Jurkat, Clone E6-1 (cell line): ENCODE results near the gene ARL4A.

ENCODE experiments used
- DNase-seq: peaks from one replicate; pipeline ENCODE4 v3.0.0-alpha.2; 2011; ENCODE audit warnings: low read depth, low spot score
- H3K4me3 ChIP-seq: 2 replicates; pipeline ENCODE4 v1.5.1; 2011; ENCODE audit warnings: mild to moderate bottlenecking, low read length, control low read depth, moderate library complexity

Gene ARL4A

DNA sequence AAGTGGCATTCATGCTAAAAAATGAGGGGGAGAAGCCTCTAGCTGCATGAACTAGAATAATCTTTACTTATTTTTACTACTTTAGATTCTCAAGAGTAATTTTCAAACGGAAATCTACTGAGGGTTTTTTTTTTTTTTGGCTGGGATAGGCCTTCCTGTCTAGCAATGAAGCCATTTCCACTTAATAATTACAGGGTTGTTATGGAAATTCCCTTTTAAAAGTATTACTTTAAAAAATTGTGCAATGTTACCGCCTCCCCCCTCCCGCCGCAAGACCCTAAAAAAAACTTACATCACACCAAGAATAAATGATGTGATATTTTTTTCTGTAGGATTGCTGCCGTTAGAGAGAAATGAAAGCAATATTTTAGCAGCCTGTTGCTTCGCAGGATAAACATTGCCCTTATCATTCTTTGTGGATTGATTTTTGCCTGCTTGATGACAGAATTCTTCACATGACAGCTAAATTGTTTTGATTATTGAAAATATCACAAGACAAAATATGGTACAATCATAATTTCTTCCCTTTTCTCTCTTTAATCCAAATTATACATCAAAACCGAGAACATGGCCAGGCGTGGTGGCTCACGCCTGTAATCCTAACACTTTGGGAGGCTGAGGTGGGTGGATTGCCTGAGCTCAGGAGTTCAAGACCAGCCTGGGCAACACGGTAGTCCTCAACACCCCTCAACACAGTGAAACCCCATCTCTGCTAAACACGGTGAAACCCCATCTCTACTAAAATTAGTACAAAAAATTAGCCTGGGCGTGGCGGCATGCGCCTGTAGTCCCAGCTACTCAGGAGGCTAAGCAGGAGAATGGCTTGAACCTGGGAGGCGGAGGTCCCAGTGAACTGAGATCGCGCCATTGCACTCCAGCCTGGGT lies 32.8 kb downstream of the ARL4A start:
- no peak for DNase-seq
- no peak overlapping the region for H3K4me3 ChIP-seq

DNA sequence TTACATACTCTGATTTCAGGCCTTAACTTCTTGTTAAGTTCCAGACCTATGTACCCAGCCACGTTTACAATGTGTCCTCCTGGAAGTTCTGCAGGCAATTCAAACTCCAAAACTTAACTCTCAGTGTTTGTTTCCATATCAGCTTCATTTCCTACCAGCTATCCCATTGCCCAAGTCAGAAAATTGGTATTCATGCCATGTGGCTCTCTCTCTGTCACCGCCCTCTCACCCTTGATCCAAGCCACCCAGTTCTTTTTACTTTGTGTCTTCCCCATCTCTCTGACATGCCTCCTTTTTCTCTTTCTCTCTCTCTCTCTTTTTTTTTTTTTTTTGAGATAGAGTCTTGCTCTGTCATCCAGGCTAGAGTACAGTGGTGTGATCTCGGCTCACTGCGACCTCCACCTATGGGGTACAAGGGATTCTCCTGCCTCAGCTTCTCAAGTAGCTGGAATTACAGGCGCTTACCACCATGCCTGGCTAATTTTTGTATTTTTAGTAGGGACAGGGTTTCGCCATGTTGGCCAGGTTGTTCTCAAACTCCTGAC lies 33.9 kb downstream of the ARL4A start:
- DNase-seq, result no peak
- no peak overlapping the region for H3K4me3 ChIP-seq

DNA sequence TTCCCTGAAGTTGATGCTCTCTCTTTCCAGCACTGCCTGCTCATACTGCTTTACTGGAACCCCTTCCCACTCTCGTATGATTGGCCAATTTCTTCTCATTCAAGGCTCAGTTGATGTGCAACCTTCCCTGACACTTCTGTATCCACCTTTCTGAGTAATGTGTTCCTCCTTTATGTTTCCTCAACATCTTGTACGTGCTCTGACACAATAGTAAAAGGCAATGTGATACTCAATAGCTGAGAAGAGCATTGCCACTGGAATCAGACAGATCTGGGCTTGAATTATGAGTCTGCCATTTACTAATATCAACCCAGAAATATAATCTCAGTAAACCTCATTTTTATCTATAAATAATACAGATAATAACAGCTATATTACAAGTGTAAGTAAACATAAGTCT lies 34.7 kb downstream of the ARL4A start:
- no peak overlapping the region for H3K4me3 ChIP-seq
- DNase-seq, result no peak

DNA sequence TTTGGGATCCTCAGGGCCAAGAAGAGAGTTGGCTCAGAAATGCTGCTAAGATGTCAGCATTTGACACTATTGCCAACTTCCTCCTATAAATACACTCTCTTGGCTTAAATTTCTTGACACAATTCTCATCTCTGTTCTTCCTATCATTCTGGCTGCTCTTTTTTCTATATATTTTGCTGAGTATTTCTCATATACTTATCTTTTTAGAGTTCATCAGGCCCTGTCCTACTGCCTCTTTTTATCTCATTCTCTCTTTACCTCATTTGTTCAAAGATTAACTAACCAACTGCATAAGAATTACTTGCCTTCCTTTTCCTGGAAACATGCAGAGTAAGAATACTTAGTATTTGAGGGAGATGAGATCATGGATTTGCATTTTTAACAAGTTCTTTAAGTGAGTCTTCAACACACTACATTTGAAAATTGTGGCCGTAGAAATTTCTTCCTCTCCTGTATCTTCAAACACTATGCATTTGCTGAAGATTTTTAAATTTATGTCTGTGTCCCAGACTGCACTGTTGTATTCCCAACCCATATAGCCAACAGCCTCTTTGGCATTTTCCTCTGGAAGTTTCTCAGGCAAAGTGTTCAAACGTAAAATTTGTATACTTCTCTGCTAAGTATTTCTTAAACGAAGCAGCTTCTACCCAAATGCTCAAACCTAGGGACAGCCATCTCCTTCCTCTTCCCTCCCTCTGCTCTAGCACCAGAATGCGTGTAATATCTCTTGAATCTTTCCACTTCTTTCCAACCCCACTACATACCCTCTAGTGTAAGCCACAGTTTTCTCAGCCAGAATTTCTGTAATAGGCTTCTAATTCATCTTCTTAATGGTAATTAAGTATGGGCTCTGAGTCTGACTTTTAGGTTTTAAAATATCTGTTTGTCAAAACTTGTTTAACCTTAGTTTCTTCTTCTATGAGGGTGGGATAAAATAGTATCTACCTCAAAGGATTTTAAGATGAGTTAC lies 35.5 kb downstream of the ARL4A start:
- no peak overlapping the region for H3K4me3 ChIP-seq
- no peak for DNase-seq

DNA sequence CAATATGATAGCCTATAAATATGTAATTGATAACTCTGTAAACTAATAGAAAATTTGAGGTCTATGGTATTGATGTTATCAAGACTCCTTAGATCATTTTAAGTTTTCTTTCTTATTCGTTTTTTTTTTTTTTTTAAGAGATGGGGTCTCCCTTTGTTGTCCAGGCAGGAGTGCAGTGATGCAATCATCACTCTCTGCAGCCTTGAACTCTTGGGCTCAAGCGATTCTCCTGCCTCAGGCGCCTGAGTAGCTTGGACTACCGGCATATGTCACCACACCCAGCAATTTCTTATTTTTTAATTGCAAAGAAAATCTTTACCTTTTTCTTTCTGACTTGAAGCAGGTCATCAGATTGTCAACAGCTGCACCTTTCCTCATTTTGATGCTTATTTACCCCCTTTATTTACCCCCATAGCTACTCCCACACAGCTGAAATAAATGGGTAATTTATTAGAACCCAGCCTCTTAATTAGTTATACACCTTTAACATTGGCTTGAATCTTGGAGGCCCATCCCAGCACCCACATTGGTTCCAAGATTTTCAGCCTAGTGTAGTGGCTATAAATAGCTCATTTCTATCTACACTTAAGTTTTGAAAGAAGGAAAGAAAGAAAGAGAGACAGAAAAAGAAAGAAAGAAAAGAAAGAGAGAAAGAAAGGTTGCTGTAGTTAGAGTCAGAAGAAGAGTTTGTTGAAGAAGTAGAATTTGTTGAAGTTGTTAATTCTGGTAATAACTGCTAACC lies 38.3 kb downstream of the ARL4A start:
- no peak overlapping the region for H3K4me3 ChIP-seq
- no peak for DNase-seq

DNA sequence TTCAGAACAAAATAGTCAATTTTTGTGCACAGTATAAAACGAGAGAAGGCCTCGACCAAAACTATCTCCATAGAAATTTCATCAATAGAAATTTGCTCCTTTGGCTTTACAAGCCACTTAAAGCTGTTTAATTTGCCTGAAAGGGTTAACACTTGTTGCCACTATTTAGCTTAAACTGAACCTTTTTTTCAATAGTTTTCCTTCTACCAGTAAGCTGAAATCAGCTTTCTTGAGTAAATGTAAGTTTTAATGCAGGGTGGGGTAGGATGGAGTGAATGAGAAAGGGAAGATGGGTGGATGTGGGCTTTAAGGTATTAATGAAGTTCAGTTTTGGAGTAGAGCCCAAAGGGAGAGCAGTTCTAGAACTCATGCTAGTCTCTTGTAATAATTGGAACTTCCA lies 39.5 kb downstream of the ARL4A start:
- H3K4me3 ChIP-seq, result no peak overlapping the region
- DNase-seq, result no peak

DNA sequence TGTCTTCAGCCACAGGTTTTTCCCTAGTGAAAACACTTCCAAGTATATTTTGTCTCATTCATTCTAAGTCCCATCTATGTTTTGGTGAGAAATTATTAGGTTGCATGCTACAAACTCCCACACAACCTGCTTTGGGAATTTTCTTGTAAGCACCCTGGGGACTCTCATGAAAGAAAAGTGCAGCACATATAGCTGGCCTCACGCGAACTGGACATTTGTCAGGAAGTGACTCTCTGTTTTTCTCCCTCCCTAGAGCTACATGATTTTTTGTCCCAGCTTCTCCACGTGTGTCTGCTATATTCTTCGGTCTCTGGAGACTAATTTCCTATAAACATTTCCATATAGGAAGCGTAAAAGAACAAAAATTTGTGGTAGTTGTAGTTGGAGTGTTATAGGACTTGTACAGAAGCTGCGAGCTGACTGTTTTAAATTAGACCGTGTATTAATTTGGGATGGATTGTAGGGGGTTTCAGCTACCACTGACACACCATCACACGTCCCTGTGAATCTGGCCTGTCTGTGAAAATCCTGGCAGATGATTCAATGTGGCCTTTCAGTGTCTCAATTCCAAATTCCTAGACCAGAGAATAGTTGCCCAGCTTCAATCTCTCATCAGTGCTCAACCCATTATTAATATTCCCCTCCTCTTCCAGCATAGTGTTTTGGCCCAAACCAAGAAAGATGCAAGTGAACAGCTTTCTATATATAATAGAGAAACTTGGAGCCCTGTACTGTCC lies 40.2 kb downstream of the ARL4A start:
- no peak for DNase-seq
- no peak overlapping the region for H3K4me3 ChIP-seq

DNA sequence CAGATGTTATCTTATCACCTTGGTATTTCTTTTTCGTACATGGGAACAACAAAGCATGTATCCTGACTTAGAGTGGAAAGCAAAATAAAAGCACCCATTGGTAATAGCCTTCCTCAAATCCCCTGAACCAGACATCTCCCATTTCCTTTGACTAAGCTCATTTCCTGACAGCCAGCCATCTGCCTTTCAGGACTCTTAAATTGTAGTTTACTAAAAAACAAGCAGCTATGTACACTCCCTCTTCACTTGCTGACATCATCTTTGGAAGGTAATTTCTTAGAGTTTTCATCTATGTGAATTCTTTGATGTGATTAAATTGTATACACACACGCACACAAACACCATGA lies 40.7 kb downstream of the ARL4A start:
- no peak overlapping the region for H3K4me3 ChIP-seq
- no peak for DNase-seq

DNA sequence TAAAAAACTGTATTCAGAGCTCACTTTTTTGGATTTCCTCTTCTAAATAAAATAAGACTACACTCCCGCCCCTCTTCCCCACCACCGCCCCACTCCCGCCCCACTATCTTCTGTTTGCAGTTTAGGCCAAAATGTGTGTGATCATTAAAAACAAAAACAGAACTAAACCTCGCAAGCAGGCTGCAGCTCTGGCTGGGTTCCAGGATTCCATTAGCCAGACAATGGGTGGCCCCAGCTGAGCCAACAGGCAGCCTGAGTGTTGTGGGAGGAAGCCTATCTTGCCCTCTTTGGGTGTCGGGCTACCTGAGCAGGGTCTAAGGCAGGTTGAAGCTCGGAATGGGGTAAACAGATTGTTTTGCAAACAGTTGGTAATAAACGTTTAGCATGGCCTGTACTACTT lies 41.7 kb downstream of the ARL4A start:
- no peak overlapping the region for H3K4me3 ChIP-seq
- DNase-seq, result no peak

DNA sequence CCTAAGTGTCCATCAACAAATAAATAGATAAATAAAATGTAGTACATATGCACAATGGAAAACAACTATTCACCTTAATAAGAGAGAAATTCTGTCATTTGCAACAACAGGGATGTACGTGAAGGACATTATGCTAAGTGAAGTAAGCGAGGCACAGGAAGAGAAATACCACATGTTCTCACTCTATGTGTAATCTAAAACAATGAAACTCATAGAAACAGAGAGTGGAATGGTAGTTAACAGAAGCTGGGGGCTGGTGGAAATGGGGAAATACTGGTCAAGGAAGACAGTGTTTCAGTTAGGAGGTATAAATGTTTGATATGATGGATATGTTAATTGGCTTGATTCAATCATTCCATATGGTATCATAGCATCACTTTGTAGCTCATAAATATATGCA lies 43.1 kb downstream of the ARL4A start:
- no peak overlapping the region for H3K4me3 ChIP-seq
- no peak for DNase-seq

DNA sequence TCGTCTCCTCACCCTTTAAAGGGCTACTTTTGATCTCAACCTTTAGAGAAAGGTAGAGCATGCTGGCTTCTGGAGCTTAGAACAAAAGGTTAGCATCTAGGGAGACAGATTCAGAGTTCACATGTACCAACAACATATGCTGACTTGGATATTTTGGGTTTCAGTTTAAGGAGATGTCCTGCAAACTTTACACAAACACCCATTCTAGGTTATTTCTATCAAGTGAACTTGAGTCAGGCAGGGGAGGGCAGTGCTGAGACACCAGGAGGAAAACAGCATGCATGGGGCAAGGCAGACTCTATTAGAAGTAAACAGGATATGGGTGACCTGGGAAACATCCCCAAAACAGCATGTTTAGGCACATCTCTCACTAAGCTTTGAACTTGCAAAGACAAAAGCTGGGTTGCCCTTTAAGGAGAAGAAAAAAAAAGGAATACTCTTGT lies 43.8 kb downstream of the ARL4A start:
- H3K4me3 ChIP-seq, result no peak overlapping the region
- no peak for DNase-seq

DNA sequence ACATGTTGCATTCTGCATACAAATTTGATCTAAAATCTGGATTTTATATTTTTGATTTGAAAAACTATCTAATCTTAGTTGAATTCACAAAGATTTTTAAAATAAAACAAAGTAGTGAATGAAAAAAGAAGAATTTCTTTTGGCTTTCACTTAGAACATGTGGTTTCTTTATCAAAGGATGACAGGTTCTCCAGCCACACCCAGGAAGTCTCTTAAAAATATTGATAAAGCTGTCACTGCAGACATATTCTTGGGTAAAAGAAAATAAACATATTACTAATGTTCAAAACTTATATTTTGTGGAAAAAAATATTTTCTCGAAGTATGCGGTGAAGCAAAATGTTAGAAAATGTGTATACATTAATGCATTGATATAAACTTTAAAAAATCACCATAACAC lies 44.3 kb downstream of the ARL4A start:
- no peak for DNase-seq

DNA sequence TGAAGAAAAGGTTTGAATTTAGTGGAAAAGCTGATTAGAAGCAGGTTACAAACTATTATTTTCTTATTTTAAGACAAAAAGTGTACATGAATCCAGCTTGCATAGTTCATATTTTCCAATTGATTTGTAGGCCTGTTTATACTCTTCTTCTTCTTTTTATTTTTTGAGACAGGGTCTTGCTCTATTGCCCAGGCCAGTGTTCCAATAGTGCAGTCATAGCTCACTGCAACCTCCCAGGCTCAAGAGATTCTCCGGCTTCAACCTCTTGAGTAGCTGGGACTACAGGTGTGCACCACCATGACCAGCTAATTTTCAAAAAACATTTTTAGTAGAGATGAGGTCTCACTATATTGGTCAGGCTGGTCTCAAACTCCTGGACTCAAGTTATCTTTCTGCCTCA lies 45.0 kb downstream of the ARL4A start:
- no peak for DNase-seq
- no peak overlapping the region for H3K4me3 ChIP-seq

More for the DNA sequence above, 44.3 kb downstream of the ARL4A start:
- H3K4me3 ChIP-seq, result no peak overlapping the region

DNA sequence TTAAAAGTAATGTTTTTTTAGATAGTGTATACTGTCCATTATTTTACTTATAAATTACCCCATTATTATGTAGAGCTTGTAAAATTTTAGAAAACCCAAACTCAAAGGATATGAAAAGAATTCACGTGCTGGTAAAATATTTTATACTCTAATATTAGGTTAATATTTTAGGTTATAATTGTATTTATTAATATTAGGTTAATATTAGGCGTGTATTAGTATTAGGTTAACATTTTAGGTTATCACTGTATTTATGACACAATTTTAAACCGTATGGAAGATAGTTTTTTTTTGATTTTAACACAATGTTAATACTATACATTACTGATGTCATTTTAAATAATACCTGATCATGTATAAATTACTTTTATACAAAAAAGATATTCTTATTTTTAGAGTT lies 48.5 kb downstream of the ARL4A start:
- DNase-seq, result no peak

DNA sequence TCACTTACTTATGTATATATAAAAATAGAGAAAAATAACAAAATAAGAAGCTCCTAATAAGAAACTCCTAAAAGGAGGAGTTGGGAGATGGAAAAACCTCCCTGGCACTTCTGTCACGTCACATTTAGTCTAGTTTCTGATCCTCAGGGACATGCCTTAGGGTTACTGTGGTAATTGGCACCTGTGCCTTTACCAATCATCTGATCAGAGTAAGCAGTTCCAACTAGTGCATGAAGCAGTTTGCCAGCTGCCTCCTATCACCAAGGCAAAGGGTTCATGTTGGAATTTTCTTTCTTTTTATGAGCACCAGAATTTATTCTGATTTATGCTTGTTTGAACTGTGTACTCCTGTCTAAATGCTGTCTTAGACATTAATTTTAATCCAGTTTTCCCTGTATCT lies 49.9 kb downstream of the ARL4A start:
- DNase-seq, result no peak
- no peak overlapping the region for H3K4me3 ChIP-seq

More for the DNA sequence above, 48.5 kb downstream of the ARL4A start:
- H3K4me3 ChIP-seq, result no peak overlapping the region

DNA sequence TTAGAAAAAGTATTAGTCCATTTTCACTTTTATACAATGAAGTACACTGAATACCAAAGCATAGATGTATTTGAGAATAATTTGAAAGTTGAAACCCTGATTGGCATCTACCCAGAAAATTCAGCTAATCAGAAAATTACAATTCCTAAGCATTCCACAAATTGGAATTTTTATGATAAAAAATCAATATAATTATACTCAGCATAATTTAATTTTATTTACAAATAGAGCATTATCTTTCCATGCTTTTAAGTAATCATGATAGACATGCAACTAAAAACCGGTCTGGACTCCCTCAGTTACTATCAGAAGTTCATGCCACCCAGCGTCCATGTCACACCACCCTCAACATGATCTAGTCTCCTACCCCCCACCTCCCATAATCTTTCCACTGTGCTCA lies 50.4 kb downstream of the ARL4A start:
- no peak for DNase-seq
- no peak overlapping the region for H3K4me3 ChIP-seq

DNA sequence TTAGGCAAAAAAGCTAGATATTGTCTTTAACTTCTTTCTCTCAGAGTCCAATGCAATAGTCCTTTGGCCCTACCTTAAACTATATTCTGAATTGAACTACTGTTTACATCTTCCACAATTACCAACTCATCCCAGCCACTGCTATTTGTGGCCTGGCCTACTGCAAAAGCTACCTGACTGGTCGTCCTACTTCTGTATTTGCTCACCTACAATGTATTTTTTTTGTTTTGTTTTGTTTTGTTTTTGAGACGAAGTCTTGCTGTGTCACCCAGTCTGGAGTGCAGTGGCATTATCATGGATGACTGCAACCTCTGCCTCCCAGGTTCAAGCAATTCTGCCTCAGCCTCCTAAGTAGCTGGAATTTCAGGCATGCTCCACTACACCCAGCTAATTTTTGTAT lies 51.2 kb downstream of the ARL4A start:
- no peak overlapping the region for H3K4me3 ChIP-seq
- DNase-seq, result no peak
